ENCODE measurements around the gene GH1.

GRCh38 chr17:63941162-63941561 is 22.5 kb upstream of the GH1 start:
- TF ChIP-seq CTCF (IDR thresholded peaks at IDR 0.05) (no peak), POLR2AphosphoS5 (IDR thresholded peaks at IDR 0.05) (no peak), EP300 (IDR thresholded peaks at IDR 0.05) (no peak), POLR2A (IDR thresholded peaks at IDR 0.05; ENCODE audit: low read depth) (no peak)
